G401 (cell line): Measurements from ENCODE around the gene ANO6. TPM values are rescaled to one million over a fixed set of nuclear protein-coding genes. Genes with fewer than 3 reads are reported as not detected.

Experiments
- DNase-seq: peaks from one replicate; pipeline ENCODE4 v3.0.0-alpha.2; 2015; ENCODE audit warnings: low spot score
- in situ Hi-C: cut with HindIII; loops from 2 replicates; pipeline ENCODE4 v1.10.0; 2016; ENCODE audit warnings: low sequenced_read_pairs, mixed read lengths
- total RNA-seq: library from RNA; depleted of rRNA; stranded (reverse); fragments of >200 nt; shearing (Covaris generic); gene quantifications from 2 replicates; pipeline ENCODE4 v1.2.3, GENCODE V29; 2014

The ANO6 gene
- total RNA-seq, 1 experiment from 2014 or later: 25.8 TPM

GRCh38 chr12:45336331-45336730, 120.4 kb downstream of the ANO6 start:
- in situ Hi-C loops: no loop called here
- no peak for DNase-seq

GRCh38 chr12:45336762-45337596, 121.1 kb downstream of the ANO6 start:
- DNase-seq: no peak
- in situ Hi-C loops: no loop called here

GRCh38 chr12:45337835-45338234, 121.9 kb downstream of the ANO6 start:
- in situ Hi-C loops: no loop called here
- no peak for DNase-seq

GRCh38 chr12:45338272-45338671, 122.4 kb downstream of the ANO6 start:
- in situ Hi-C loops: no loop called here
- no peak for DNase-seq

GRCh38 chr12:45339035-45339434, 123.1 kb downstream of the ANO6 start:
- in situ Hi-C loops: no loop called here

GRCh38 chr12:45342171-45342570, 126.3 kb downstream of the ANO6 start:
- in situ Hi-C loops: no loop called here
- DNase-seq: no peak

More at GRCh38 chr12:45339035-45339434, 123.1 kb downstream of the ANO6 start:
- no peak for DNase-seq

- in situ Hi-C loops: no loop called here
Measured at GRCh38 chr12:45342848-45343247, 127.0 kb downstream of the ANO6 start.

GRCh38 chr12:45343269-45344051, 127.6 kb downstream of the ANO6 start:
- DNase-seq: no peak
- in situ Hi-C loops: no loop called here

More at GRCh38 chr12:45342848-45343247, 127.0 kb downstream of the ANO6 start:
- no peak for DNase-seq

GRCh38 chr12:45348311-45348710, 132.4 kb downstream of the ANO6 start:
- DNase-seq: no peak
- in situ Hi-C loops: no loop called here

GRCh38 chr12:45348986-45349385, 133.1 kb downstream of the ANO6 start:
- no peak for DNase-seq
- in situ Hi-C loops: no loop called here

- DNase-seq: no peak
- in situ Hi-C loops: no loop called here
Measured at GRCh38 chr12:45349916-45350315, 134.0 kb downstream of the ANO6 start.

- in situ Hi-C loops: no loop called here
- no peak for DNase-seq
Measured at GRCh38 chr12:45350861-45351260, 135.0 kb downstream of the ANO6 start.

- no peak for DNase-seq
- in situ Hi-C loops: no loop called here
Measured at GRCh38 chr12:45351921-45352670, 136.2 kb downstream of the ANO6 start.

GRCh38 chr12:45353944-45354343, 138.0 kb downstream of the ANO6 start:
- DNase-seq: no peak
- in situ Hi-C loops: no loop called here

- in situ Hi-C loops: no loop called here
- DNase-seq: no peak
Measured at GRCh38 chr12:45354399-45354798, 138.5 kb downstream of the ANO6 start.

GRCh38 chr12:45355730-45356129, 139.8 kb downstream of the ANO6 start:
- no peak for DNase-seq
- in situ Hi-C loops: no loop called here

- no peak for DNase-seq
- in situ Hi-C loops: no loop called here
Measured at GRCh38 chr12:45356822-45357538, 141.1 kb downstream of the ANO6 start.

GRCh38 chr12:45357539-45358417, 141.9 kb downstream of the ANO6 start:
- DNase-seq: no peak
- in situ Hi-C loops: no loop called here
